ENCODE data around the gene TGM2. TPM values are rescaled to one million over a fixed set of nuclear protein-coding genes. Genes with fewer than 3 reads are reported as not detected.
A peak's percentile ranks its signal among the peaks of the same experiment; 100 is the strongest.

Gene TGM2
- total RNA-seq, 4 donors from 2014 or later = 3.7 to 6.2 (median 4.6) TPM

GRCh38 chr20:38156280-38156679, 8.8 kb downstream of the TGM2 start:
- intact Hi-C loops (cut with DNase I; ENCODE audit: low total_unique reads) = no loop called here
- no peak overlapping the region for H3K4me3 ChIP-seq (ENCODE audit: low read depth, poor library complexity, severe bottlenecking)
- TF ChIP-seq POLR2A (IDR thresholded peaks at IDR 0.05) (no peak), CTCF (IDR thresholded peaks at IDR 0.05) (no peak)
- 80 to 83% methylated on average over 6 of the region's 6 CpGs for WGBS, 2 donors
- no peak for DNase-seq (ENCODE audit: low spot score in 2 of 2)

- no peak overlapping the region for H3K4me3 ChIP-seq (ENCODE audit: low read depth, poor library complexity, severe bottlenecking)
- intact Hi-C loops (cut with DNase I; ENCODE audit: low total_unique reads) = no loop called here
- DNase-seq (ENCODE audit: low spot score in 2 of 2) = no peak
- WGBS, 2 donors = 92 to 93% methylated on average over 12 to 13 of the region's 13 CpGs
- TF ChIP-seq POLR2A (IDR thresholded peaks at IDR 0.05) (no peak), CTCF (IDR thresholded peaks at IDR 0.05) (no peak)
These were observed 9.3 kb downstream of the TGM2 start for GRCh38 chr20:38155811-38156210.

GRCh38 chr20:38153401-38153800, 11.7 kb downstream of the TGM2 start:
- H3K4me3 ChIP-seq (ENCODE audit: low read depth, poor library complexity, severe bottlenecking) = no peak overlapping the region
- intact Hi-C loops (cut with DNase I; ENCODE audit: low total_unique reads) = no loop called here
- no peak for TF ChIP-seq POLR2A (IDR thresholded peaks at IDR 0.05)
- TF ChIP-seq CTCF (IDR thresholded peaks at IDR 0.05) = no peak
- DNase-seq (ENCODE audit: low spot score in 2 of 2) = no peak
- WGBS, 2 donors = 94 to 95% methylated on average over 5 of the region's 5 CpGs

GRCh38 chr20:38152621-38153221, 12.3 kb downstream of the TGM2 start:
- H3K4me3 ChIP-seq (ENCODE audit: low read depth, poor library complexity, severe bottlenecking) = no peak overlapping the region
- intact Hi-C loops (cut with DNase I; ENCODE audit: low total_unique reads) = no loop called here
- DNase-seq (ENCODE audit: low spot score in 2 of 2) = peak; percentile 53 to 94
- TF ChIP-seq CTCF (IDR thresholded peaks at IDR 0.05) (no peak), POLR2A (IDR thresholded peaks at IDR 0.05) (no peak)
- WGBS, 2 donors = 57 to 64% methylated on average over 21 to 22 of the region's 22 CpGs

DNA sequence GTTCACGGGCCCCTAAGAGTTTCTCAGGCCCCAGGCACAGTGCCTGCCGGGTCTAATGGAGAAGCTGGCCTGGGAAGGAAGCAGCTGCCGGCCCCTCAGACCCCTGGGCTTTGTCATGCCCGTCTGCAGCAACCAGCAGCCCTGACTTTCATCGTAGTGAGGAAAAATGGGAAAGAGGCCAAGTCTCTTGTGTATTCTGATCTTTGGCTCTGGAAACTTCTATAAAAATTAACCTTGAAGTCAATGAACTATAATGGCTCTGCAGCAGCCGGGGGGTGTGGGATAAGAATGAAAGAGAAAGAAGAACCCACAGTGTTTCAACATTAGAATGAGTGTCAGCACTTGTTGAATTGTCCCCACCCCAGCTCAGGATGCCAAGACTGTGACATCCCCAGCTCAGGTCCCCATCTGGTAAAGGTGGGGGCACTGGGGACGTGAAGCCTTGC, 12.9 kb downstream of the TGM2 start:
- H3K4me3 ChIP-seq (ENCODE audit: low read depth, poor library complexity, severe bottlenecking) = no peak overlapping the region
- WGBS, 2 donors = 19% methylated on average over 7 of the region's 7 CpGs
- no peak for DNase-seq (ENCODE audit: low spot score in 2 of 2)
- intact Hi-C loops (cut with DNase I; ENCODE audit: low total_unique reads) = no loop called here
- TF ChIP-seq CTCF (IDR thresholded peaks at IDR 0.05) (no peak), POLR2A (IDR thresholded peaks at IDR 0.05) (no peak)

GRCh38 chr20:38151455-38151854, 13.6 kb downstream of the TGM2 start:
- TF ChIP-seq POLR2A (IDR thresholded peaks at IDR 0.05) (no peak), CTCF (IDR thresholded peaks at IDR 0.05) (no peak)
- WGBS, 2 donors = 90 to 95% methylated on average over 3 of the region's 3 CpGs
- H3K4me3 ChIP-seq (ENCODE audit: low read depth, poor library complexity, severe bottlenecking) = no peak overlapping the region
- intact Hi-C loops (cut with DNase I; ENCODE audit: low total_unique reads) = no loop called here
- DNase-seq (ENCODE audit: low spot score in 2 of 2) = no peak
